A204.1 (cell line): ENCODE data around the gene CCDC185.

ENCODE experiments used
- FAIRE-seq: peaks from 2 replicates; lab custom pipeline; 2012; peaks lifted over from hg19 to GRCh38; lab: Jason Lieb, UNC

CCDC185 gene

GRCh38 chr1:223393275-223394214, at the start of gene CCDC185:
Gene CCDC185 (plus strand): TSS chr1:223393415. CDS start chr1:223393476, 61 bp downstream.
- FAIRE-seq: no peak

GRCh38 chr1:223343692-223344091, 49.5 kb upstream of the CCDC185 start:
- FAIRE-seq: no peak

DNA sequence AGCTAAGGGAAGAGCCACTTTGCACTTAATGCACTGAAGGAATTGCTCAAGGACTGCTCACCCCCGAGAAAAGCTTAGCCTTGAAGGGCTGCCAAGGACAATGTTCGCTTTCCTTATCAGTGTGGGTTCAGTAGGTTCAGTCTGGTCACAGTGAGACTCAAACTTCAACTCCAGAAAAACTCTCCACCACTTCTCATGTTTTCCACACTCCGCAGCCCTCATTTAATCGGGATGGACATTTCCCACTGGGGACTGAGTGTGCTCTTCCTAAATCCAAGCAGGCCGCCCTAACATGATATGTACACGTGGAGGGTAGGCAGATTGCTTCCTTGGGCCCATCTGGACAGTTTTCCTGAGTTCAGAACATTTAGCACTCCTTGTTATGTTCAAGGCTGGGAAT, 48.7 kb upstream of the CCDC185 start:
- no peak for FAIRE-seq

DNA sequence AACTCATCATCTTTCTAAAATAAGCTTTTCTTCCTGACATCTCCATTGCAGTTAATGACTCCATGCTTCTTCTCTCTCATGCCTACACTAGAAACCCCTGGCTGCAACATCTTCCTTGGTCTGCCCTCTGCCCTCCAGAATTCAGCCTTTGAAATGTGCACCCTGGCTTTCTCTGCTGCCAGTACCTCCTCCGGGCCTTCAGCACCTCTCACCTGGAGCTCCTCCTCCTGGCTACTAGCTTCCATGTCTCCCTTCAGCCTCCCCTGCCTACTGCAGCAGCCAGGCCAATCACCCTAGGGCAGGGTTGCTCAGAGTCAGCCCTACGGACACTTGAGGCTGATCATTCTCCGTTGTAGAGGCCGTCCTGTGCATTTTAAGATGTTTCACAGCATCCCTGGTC, 47.5 kb upstream of the CCDC185 start:
- FAIRE-seq: no peak

- no peak for FAIRE-seq
Observed at GRCh38 chr1:223346311-223346710, 46.9 kb upstream of the CCDC185 start.

GRCh38 chr1:223347583-223347982, 45.6 kb upstream of the CCDC185 start:
- no peak for FAIRE-seq

DNA sequence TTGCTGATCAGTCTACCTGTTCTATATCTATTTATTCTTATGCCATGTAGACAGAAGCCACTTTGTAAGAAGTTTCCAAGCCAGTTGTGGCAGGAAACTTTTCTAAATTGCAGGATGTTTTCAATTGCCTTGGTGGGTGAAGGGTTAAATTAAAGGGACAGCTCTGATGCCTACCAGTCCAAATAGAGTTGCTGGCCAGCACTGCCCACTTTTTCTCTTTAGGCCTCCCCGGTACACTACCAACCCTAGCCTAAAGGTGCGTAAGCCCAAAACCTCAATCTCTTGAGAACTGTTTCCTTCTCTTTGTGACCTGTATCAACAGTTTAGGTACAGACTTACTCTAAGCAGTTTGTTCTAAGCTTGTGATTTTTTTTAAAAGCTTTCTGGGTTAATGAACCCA, 44.8 kb upstream of the CCDC185 start:
- FAIRE-seq: no peak

DNA sequence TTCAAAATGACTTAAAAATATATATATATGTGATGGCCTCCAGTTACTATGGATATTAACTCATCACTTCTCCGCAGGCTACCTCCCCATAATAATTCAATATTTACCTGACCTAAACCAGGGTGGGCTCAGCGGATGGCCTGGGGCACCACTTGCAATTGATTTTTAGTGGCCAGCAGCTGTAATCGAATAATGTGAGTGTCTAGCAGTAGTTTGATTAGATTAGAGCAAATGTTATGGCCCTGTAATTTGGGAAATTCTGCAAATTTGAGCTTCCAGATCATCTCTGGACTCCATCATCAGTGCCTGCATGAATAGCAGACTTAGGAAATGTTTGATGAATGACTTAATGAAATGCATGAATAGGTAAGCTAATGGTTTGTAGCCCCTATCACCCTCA, 44.0 kb upstream of the CCDC185 start:
- no peak for FAIRE-seq

DNA sequence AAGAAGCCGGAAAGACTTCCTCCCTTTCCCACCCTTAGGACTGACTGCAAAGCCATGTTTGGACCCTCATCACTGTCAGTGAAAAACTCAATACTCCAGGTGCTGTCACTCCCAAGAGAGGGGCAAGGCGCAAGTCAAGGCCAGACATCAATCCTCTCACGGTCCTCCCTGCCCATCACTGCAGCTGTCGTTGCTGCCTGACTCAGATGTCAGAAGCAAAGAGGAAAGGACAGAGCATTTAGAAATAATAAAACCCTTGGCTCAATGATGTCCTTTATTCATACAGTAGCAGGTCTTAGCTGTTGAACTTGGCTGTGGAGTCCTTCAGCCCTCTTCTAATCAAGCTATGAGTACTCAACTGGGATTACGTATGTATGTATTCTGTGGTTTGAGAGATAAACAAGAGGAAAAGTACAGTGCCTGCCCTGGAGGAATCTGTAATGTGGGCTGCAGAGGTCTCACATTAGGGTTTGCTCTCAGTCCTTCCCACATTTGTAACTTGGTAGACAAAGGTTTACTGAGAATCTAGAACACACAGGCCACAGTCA, 42.8 kb upstream of the CCDC185 start:
- FAIRE-seq: no peak

- FAIRE-seq: no peak
Observed at GRCh38 chr1:223352944-223353343, 40.3 kb upstream of the CCDC185 start.

GRCh38 chr1:223353939-223354338, 39.3 kb upstream of the CCDC185 start:
- no peak for FAIRE-seq

DNA sequence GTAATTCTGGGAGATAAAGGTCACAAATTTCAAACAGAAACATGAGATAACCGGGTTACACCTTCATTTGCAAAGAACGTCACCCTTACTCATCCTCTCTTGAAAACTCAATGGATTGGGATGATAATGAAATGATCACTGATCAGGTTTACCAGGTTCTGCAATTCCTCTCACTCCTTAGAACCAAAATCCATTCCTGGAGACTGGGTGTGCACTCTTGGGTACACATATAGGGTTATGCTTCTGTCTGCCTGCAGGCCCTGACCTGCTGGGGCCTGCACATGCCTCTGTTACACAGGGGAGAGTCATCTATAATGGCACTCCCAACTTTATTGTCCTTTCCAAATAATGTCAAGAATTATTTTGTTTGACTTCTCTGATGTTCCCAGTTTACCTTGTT, 37.5 kb upstream of the CCDC185 start:
- FAIRE-seq: no peak

DNA sequence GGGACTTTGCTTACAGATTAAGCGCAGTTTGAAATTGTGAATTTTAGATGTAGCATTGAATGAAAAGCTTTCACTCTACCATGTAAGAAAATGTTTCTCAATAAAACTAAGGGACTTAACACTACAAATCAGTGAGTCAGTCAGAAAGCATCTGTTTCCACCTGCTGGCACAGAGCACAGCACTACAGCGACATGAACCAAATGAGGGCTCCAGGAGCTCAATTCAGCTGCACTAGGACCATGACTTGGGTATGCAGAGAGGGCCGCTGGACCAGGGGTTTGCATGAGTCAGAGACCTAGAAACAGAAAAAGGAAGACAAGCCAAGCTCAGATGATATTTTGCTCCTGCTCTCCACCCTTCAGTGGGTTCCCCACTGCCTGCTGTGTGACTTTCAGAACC, 34.4 kb upstream of the CCDC185 start:
- FAIRE-seq: no peak

GRCh38 chr1:223363057-223363855, 30.0 kb upstream of the CCDC185 start:
- FAIRE-seq: no peak

DNA sequence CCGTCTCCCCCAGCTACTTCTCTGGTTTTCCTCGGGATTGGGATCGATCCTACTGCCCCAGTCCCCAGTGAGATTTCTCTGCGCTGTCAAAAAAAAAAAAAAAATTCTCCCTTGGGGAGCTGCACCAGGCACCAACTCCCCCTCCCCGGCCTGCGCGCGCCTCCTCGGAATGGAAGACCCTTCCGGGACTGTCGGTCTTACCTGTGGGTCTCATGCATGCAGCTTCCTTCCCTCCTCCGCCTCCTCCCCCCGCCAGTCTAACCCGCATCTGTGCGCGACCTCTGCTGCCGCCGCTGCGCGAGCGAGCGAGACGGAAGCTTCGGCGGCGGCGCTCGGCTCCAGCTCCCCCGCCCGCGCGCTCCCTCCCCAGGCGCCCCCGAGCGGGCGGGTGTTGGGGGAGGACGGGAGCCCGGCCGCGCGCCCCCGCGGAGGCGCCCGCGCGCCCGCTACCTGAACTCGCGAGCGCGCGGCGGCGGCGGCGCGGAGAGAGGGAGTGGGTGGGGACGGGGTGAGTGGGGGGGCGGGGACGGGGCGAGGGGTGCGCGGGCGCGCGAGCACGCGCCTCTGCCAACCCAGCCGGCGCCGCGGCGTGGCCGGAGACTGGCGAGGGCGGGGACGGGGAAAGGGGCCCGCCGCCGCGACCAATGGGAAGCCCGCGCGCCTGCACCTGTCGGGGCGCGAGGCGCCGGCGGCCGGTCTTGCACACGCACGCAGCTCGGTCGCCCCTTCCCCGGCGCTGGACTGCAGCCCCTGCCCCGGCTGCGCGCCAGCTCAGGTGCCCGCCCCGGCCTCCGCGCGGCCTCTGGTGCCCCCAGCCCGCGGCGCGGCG, 29.1 kb upstream of the CCDC185 start, which contains the start of gene SUSD4:
TSS of gene SUSD4 (minus strand) at position 321 of the 829 bp plus-strand sequence. CDS start 751 bp downstream, outside the sequence.
- FAIRE-seq: no peak

DNA sequence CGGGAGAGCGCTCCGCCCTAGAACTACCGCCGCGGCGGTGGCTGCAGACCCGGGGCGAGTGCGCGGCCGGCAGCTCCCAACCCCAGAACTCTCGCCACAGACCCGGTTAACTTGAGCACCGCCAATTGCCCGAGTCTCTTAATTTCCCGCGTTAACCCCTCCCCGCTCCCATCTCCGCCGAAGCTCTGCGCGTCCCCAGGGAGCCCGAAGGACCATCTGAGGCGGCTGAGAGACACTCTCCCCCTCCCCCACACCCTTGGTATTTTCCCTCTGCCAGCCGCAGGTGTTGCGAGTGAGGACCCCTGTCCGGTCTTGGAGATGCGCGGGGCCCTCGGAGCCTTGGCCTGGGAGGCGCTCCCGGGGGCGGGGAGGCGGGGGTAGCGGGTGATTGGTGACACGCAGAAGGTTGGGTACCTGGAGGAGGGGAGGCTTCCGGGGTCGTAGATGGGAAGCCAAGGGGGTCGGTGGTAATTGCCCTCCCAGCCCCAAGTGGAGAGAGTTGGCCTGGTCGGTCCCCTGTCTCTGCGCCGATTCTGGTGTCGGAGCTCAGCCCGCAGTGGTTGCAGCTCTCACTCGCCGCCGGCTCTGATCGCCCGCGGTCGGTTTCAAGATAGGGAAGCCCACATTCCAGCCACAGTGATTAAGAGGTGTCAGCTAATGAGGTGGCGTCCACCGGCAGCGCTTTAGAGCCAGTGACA, 28.4 kb upstream of the CCDC185 start:
- FAIRE-seq: no peak

GRCh38 chr1:223374064-223374610, 19.1 kb upstream of the CCDC185 start:
- FAIRE-seq: no peak

- no peak for FAIRE-seq
Observed at GRCh38 chr1:223378754-223379153, 14.5 kb upstream of the CCDC185 start.

GRCh38 chr1:223386013-223386412, 7.2 kb upstream of the CCDC185 start:
- FAIRE-seq: no peak

DNA sequence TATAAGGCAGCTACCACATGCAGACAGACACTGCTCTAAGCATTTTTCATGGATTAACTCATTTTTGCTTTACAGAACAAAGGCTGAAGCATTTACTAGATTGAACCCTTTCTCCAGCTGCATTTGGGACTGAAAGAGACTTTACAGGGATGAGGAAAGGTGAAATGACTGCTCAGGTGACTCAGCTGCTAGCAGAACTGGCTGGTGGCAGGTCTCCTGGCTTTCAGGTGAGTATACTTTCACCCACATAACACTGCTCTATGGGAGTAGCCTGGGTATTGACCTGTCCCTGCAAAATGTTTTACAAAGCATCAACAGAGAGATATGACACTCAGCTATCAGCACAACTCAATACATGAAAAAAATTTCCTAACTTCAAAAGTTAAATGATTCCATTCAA, 2.6 kb upstream of the CCDC185 start:
- no peak for FAIRE-seq

- no peak for FAIRE-seq
Observed at GRCh38 chr1:223394242-223394641, 1.0 kb downstream of the CCDC185 start.
